Activated CD8-positive, alpha-beta T cell treated with anti-CD3 and anti-CD28 coated beads for 36 hours (primary cell): ENCODE measurements around the gene IRAK3. TPM values are rescaled to one million over a fixed set of nuclear protein-coding genes. Genes with fewer than 3 reads are reported as not detected.

Source experiments
- ATAC-seq: fragments of 200-7000 bp; cut with Tn5 transposase; one replicate; pipeline ENCODE4 v1.10.0; 2021; ENCODE audit warnings: mild to moderate bottlenecking, moderate library complexity
- CTCF ChIA-PET: fragments of 350-600 bp; sonication (Branson Sonifier 250); formaldehyde crosslinking; loops from one replicate; lab custom pipeline; 2021; ENCODE audit warnings: antibody characterized with exemption; lab: Charles Lee
- POLR2A ChIA-PET: fragments of 350-600 bp; sonication (Branson Sonifier 250); formaldehyde crosslinking; loops from one replicate; lab custom pipeline; 2021; ENCODE audit warnings: antibody characterized with exemption; lab: Charles Lee
- DNase-seq: peaks from one replicate; pipeline ENCODE4 v3.0.0-alpha.2; 2020
- H3K27ac Mint-ChIP-seq: one replicate; pipeline ENCODE4 v1.8.0; 2021; ENCODE audit warnings: mild to moderate bottlenecking, mixed read lengths
- H3K27me3 Mint-ChIP-seq: one replicate; pipeline ENCODE4 v1.8.0; 2021; ENCODE audit warnings: mixed read lengths
- H3K36me3 Mint-ChIP-seq: one replicate; pipeline ENCODE4 v1.8.0; 2021; ENCODE audit warnings: low read depth, mixed read lengths
- H3K4me1 Mint-ChIP-seq: one replicate; pipeline ENCODE4 v1.8.0; 2021; ENCODE audit warnings: low read depth, mixed read lengths
- H3K4me3 Mint-ChIP-seq: one replicate; pipeline ENCODE4 v1.8.0; 2021; ENCODE audit warnings: mild to moderate bottlenecking, moderate library complexity, mixed read lengths
- H3K9me3 Mint-ChIP-seq: one replicate; pipeline ENCODE4 v1.8.0; 2021; ENCODE audit warnings: mixed read lengths
- intact Hi-C: fragments of 100-400 bp; cut with micrococcal nuclease; formaldehyde crosslinking; loops from one replicate; pipeline ENCODE4 v1.10.0; 2022
- total RNA-seq, 2 experiments: library from RNA; stranded (reverse); gene quantifications; one replicate each; pipeline ENCODE4 v1.2.3, GENCODE V29; 2021
- TF ChIP-seq, protein P1 (sequence below): fragments of 200-600 bp; IDR thresholded peaks from one replicate; pipeline ENCODE4 v1.8.0; 2022; ENCODE audit warnings: antibody characterized with exemption, mild to moderate bottlenecking

IRAK3 gene, protein sequence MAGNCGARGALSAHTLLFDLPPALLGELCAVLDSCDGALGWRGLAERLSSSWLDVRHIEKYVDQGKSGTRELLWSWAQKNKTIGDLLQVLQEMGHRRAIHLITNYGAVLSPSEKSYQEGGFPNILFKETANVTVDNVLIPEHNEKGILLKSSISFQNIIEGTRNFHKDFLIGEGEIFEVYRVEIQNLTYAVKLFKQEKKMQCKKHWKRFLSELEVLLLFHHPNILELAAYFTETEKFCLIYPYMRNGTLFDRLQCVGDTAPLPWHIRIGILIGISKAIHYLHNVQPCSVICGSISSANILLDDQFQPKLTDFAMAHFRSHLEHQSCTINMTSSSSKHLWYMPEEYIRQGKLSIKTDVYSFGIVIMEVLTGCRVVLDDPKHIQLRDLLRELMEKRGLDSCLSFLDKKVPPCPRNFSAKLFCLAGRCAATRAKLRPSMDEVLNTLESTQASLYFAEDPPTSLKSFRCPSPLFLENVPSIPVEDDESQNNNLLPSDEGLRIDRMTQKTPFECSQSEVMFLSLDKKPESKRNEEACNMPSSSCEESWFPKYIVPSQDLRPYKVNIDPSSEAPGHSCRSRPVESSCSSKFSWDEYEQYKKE
- under 1 TPM; 0.31 to 0.34 TPM for total RNA-seq

DNA sequence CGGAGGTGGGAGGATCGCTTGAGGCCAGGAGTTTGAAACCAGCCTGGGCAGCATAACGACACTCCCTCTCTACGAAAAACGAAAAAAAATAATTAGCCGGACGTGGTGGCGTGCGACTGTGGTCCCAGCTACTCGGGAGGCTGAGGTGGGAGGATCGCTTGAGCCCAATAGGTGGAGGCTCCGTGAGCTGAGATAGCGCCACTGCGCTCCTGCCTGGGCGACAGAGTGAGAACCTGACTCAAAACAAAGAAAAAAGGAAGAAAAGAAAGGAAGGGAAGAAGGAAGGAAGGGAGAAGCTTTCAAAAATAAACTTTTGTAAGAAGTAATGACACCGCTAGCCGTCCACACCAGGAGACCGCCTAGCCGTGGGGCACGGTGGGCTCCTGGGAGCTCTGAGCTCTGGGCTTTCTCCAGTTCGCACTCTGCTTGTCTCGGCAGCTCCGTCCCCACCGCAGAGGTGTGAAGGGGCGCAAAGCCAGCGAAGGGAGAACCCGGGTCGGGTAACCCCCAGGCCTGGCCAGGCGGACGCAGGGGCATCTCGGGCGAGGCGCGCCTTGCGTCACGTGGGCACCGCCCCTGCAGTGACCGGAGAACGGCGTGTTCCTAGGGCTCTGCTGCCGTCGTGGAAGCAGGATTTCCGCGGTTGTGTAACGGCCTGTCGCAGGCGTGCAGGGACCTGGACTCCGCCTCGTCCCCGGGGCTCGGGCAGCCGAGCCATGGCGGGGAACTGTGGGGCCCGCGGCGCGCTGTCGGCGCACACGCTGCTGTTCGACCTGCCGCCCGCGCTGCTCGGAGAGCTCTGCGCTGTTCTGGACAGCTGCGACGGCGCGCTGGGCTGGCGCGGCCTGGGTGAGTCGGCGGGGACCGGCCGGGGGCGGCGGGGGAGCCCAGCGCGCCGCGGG, at the start of gene IRAK3:
Gene IRAK3, plus strand, starts transcription at position 631 of the 902 bp plus-strand sequence. Its CDS starts 86 bp downstream, at position 717.
- DNase-seq (peak; percentile 41), ATAC-seq (peak; percentile 76)
- Mint-ChIP-seq H3K4me1 (peaks cover 5% of the 10 kb centered on the region), H3K4me3 (peak within 1 kb of the TSS; percentile 59), H3K27me3 (peaks cover 63% of the 10 kb centered on the region), H3K27ac (no peak within 1 kb of the TSS), H3K9me3 (peaks cover 5% of the 10 kb centered on the region), H3K36me3 (peaks cover 4% of the 10 kb centered on the region)
- POLR2A ChIA-PET: interaction anchor here (0.6 to 0.7 kb wide), 4 partner anchors 17 to 451 kb away, joined by 3 to 4 read pairs (median 3); no protein-coding TSS in a partner anchor
- CTCF ChIA-PET: interaction anchor here (1.2 kb wide), 1 partner anchor 506 kb away, joined by 3 read pairs; no protein-coding TSS in a partner anchor
- TF ChIP-seq, protein P1, sequence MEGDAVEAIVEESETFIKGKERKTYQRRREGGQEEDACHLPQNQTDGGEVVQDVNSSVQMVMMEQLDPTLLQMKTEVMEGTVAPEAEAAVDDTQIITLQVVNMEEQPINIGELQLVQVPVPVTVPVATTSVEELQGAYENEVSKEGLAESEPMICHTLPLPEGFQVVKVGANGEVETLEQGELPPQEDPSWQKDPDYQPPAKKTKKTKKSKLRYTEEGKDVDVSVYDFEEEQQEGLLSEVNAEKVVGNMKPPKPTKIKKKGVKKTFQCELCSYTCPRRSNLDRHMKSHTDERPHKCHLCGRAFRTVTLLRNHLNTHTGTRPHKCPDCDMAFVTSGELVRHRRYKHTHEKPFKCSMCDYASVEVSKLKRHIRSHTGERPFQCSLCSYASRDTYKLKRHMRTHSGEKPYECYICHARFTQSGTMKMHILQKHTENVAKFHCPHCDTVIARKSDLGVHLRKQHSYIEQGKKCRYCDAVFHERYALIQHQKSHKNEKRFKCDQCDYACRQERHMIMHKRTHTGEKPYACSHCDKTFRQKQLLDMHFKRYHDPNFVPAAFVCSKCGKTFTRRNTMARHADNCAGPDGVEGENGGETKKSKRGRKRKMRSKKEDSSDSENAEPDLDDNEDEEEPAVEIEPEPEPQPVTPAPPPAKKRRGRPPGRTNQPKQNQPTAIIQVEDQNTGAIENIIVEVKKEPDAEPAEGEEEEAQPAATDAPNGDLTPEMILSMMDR: no peak
- intact Hi-C loops: no loop called here

DNA sequence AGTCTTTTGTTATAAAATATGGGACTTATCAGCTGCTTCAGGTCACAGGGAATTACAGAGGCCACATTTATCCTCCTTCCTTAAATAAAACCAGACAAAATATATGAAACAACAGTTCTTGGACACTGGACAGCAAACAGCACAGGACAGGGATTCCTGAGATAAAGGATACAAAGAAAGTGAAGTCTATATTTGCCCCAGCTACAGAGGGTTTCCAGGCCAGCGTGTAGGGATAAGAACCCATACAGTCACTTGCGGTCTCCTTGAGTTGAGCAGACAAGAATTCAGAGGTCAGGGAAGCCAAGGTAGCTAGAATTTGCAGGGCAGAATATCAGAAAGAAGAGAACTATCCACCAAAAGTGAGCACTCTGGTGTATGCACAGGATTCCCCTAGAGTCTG, 49.7 kb upstream of the IRAK3 start:
- TF ChIP-seq, protein P1: no peak
- Mint-ChIP-seq H3K27ac (peak overlapping the region; percentile 46), H3K27me3 (no peaks in the 10 kb centered on the region), H3K4me3 (no peak overlapping the region), H3K9me3 (peaks cover 15% of the 10 kb centered on the region), H3K36me3 (peaks cover 52% of the 10 kb centered on the region), H3K4me1 (no peaks in the 10 kb centered on the region)
- ATAC-seq: no peak
- CTCF ChIA-PET: interaction anchor here (0.6 kb wide), 1 partner anchor 57 kb away, joined by 3 read pairs; no protein-coding TSS in a partner anchor
- intact Hi-C loops: no loop called here
- POLR2A ChIA-PET: interaction anchor here (1.5 kb wide), 1 partner anchor 30 kb away, joined by 4 read pairs; the partner anchor contains the start of gene TMBIM4
- no peak for DNase-seq

DNA sequence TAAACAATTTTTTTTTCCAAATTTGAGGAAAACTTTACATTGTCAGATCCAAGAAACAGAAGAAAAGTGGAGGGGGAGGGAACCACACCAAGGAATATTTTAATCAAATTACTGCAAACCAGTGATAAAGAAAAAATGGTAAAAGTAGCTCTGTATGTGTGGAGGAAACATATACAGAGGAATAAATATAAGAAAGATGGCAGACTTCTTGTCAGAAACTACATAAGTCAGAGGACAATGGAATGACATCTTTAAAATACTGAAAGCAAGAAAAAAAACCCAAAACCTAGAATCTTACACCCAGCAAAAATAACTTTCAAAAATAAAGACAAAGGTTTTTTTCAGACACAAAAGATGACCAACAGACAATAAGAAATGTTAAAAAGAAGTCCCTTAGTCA, 48.3 kb upstream of the IRAK3 start:
- Mint-ChIP-seq H3K4me3 (no peak overlapping the region), H3K36me3 (peaks cover 64% of the 10 kb centered on the region), H3K9me3 (peaks cover 15% of the 10 kb centered on the region), H3K4me1 (peaks cover 9% of the 10 kb centered on the region), H3K27ac (no peak overlapping the region), H3K27me3 (no peaks in the 10 kb centered on the region)
- CTCF ChIA-PET: interaction anchor here (1.5 kb wide), 1 partner anchor 10 kb away, joined by 3 read pairs; no protein-coding TSS in a partner anchor
- ATAC-seq: no peak
- TF ChIP-seq, protein P1: no peak
- POLR2A ChIA-PET: interaction anchor here (0.8 kb wide), 1 partner anchor 10 kb away, joined by 4 read pairs; the partner anchor contains the start of gene LLPH
- intact Hi-C loops: no loop called here
- DNase-seq: no peak

DNA sequence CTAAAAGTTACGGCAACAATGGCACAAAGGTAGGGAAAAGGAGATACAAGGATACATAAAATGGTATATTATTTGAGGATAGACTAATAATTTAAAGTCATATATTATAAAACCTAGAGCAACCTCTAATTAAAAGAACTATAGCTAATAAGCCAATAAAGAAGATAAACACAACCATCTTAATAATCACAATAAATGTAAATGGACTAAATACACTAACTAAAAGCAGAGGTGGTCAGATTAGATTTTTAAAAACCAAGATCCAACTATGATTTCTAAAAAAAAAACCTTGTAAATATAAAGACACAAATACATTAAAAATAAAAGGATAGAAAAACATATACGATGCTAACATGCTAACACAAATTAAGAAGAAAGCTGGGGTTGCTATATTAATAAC, 47.7 kb upstream of the IRAK3 start:
- Mint-ChIP-seq H3K36me3 (peaks cover 65% of the 10 kb centered on the region), H3K27ac (no peak overlapping the region), H3K4me3 (no peak overlapping the region), H3K9me3 (peaks cover 15% of the 10 kb centered on the region), H3K27me3 (no peaks in the 10 kb centered on the region), H3K4me1 (peaks cover 12% of the 10 kb centered on the region)
- CTCF ChIA-PET: interaction anchor here (1.4 kb wide), 1 partner anchor 94 kb away, joined by 5 read pairs; no protein-coding TSS in a partner anchor
- TF ChIP-seq, protein P1: no peak
- POLR2A ChIA-PET: interaction anchor here (0.7 kb wide), 1 partner anchor 48 kb away, joined by 4 read pairs; no protein-coding TSS in a partner anchor
- no peak for ATAC-seq
- intact Hi-C loops: no loop called here
- no peak for DNase-seq
